RWPE2 (cell line): ENCODE measurements around the gene NPAS1.

Experiments used
- ATAC-seq: fragments of 200-7000 bp; cut with Tn5 transposase; 3 replicates; pipeline ENCODE4 v1.9.1; 2021; ENCODE audit warnings: low read depth
- DNase-seq: peaks from one replicate; pipeline ENCODE4 v3.0.0-alpha.2; 2020; ENCODE audit warnings: low spot score
- H3K27ac ChIP-seq: fragments of 450-650 bp; 2 replicates; pipeline ENCODE4 v1.5.1; 2017; ENCODE audit warnings: mild to moderate bottlenecking; ENCODE audit not compliant: poor library complexity, severe bottlenecking
- H3K27me3 ChIP-seq: fragments of 250-450 bp; sonication (Bioruptor Pico); 2 replicates; pipeline ENCODE4 v1.5.1; 2021; ENCODE audit warnings: mild to moderate bottlenecking, moderate library complexity; ENCODE audit not compliant: insufficient read depth, poor library complexity, severe bottlenecking
- H3K36me3 ChIP-seq: fragments of 250-450 bp; sonication (Bioruptor Pico); 2 replicates; pipeline ENCODE4 v1.5.1; 2020; ENCODE audit warnings: low read depth, mild to moderate bottlenecking, moderate library complexity
- H3K4me1 ChIP-seq: fragments of 250-450 bp; sonication (Bioruptor Pico); 2 replicates; pipeline ENCODE4 v1.5.1; 2021; ENCODE audit warnings: mild to moderate bottlenecking, moderate library complexity; ENCODE audit not compliant: insufficient read depth, poor library complexity, severe bottlenecking
- H3K4me3 ChIP-seq: fragments of 250-450 bp; sonication (Bioruptor Pico); 2 replicates; pipeline ENCODE4 v1.5.1; 2021; ENCODE audit warnings: mild to moderate bottlenecking, moderate library complexity; ENCODE audit not compliant: severe bottlenecking
- H3K9me3 ChIP-seq: fragments of 250-450 bp; sonication (Bioruptor Pico); 2 replicates; pipeline ENCODE4 v1.5.1; 2021; ENCODE audit warnings: mild to moderate bottlenecking, moderate library complexity; ENCODE audit not compliant: severe bottlenecking
- CTCF ChIP-seq: fragments of 450-650 bp; IDR thresholded peaks from one replicate; pipeline ENCODE4 v1.5.1; 2017; ENCODE audit warnings: mild to moderate bottlenecking, moderate library complexity; ENCODE audit not compliant: poor library complexity, severe bottlenecking

The NPAS1 gene, protein sequence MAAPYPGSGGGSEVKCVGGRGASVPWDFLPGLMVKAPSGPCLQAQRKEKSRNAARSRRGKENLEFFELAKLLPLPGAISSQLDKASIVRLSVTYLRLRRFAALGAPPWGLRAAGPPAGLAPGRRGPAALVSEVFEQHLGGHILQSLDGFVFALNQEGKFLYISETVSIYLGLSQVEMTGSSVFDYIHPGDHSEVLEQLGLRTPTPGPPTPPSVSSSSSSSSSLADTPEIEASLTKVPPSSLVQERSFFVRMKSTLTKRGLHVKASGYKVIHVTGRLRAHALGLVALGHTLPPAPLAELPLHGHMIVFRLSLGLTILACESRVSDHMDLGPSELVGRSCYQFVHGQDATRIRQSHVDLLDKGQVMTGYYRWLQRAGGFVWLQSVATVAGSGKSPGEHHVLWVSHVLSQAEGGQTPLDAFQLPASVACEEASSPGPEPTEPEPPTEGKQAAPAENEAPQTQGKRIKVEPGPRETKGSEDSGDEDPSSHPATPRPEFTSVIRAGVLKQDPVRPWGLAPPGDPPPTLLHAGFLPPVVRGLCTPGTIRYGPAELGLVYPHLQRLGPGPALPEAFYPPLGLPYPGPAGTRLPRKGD

DNA sequence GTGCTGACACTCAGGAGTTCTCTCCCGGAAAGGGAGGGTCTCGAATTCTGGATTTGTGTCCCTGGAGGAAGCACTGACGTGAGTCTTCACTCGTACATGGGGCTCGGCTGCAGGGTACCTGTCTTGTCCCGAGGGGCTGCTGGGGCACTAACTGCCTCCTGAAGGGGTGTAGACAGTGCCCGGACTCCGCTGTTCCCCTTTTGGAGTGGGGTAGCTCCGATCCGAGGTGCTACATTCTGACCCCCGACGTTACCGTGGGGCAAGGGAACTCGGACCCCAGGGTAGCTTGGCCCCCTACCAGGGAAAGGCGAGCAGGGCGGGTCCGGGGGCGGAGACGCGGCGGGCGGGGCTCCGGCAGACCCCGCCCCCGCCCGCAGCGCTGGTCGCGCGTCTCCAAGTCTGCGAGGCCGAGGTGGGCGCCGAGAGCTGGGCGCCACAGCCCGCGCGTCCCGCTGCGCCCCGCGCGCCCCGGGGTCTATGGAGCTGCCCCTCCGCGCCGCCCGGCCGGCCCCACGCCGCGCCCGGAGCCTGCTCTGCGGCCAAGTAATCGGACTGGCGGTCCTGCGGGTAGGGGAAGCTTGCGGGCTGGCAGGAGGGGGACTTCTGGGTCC is at the start of gene NPAS1:
Gene NPAS1 (plus strand): TSS at position 407 of the 611 bp plus-strand sequence. CDS start 1,211 bp downstream, outside the sequence.
- no peak for TF ChIP-seq CTCF

DNA sequence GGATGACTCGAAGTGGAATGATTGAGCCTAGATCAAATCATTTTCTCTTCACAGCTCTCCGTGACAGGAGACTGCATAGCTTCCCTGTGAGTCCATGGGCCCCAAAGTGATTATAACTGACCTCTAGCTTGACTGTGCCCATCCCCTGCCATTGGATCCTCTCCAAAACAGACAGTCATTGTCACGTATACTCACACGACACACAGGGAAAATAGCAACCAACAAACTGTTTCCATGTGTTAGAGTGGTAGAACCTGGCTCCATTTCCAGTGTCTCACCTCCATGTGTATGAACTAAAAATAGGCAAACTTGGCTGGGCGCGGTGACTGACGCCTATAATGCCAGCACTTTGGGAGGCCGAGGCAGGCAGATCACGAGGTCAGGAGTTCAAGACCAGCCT is 48.8 kb upstream of the NPAS1 start:
- H3K4me1 ChIP-seq, result peaks cover 10% of the 10 kb centered on the region
- H3K4me3 ChIP-seq, result no peak overlapping the region
- H3K27me3 ChIP-seq, result no peaks in the 10 kb centered on the region
- no peak overlapping the region for H3K27ac ChIP-seq
- TF ChIP-seq CTCF, result no peak
- DNase-seq, result no peak
- peaks cover 14% of the 10 kb centered on the region; the same call in 1 of the 2 replicates for H3K36me3 ChIP-seq
- no peak for ATAC-seq
- H3K9me3 ChIP-seq, result no peaks in the 10 kb centered on the region

More for the DNA sequence above, at the start of gene NPAS1:
- Histone ChIP-seq H3K4me1 (no peaks in the 10 kb centered on the region), H3K9me3 (no peaks in the 10 kb centered on the region), H3K4me3 (peak within 1 kb of the TSS; percentile 25), H3K27ac (no peak within 1 kb of the TSS), H3K36me3 (no peaks in the 10 kb centered on the region), H3K27me3 (peaks cover 53% of the 10 kb centered on the region)
- ATAC-seq (0 out of 3 replicates have a peak, but pooled peaks have one; percentile 22), DNase-seq (peak; percentile 43)

GRCh38 chr19:46972311-46972710 is 47.3 kb upstream of the NPAS1 start:
- Histone ChIP-seq H3K36me3 (0 out of 2 replicates have a peak, but pooled peaks cover 9% of the 10 kb centered on the region), H3K27me3 (no peaks in the 10 kb centered on the region), H3K4me3 (no peak overlapping the region), H3K4me1 (peaks cover 12% of the 10 kb centered on the region), H3K27ac (no peak overlapping the region), H3K9me3 (no peaks in the 10 kb centered on the region)
- TF ChIP-seq CTCF, result no peak
- ATAC-seq (no peak), DNase-seq (no peak)

- no peak overlapping the region for H3K4me3 ChIP-seq
- H3K27me3 ChIP-seq, result no peaks in the 10 kb centered on the region
- H3K4me1 ChIP-seq, result peaks cover 12% of the 10 kb centered on the region
- H3K9me3 ChIP-seq, result no peaks in the 10 kb centered on the region
- H3K36me3 ChIP-seq, result 0 out of 2 replicates have a peak, but pooled peaks cover 9% of the 10 kb centered on the region
- no peak overlapping the region for H3K27ac ChIP-seq
- DNase-seq (no peak), ATAC-seq (no peak)
- TF ChIP-seq CTCF, result no peak
Observed at GRCh38 chr19:46974181-46974580, 45.5 kb upstream of the NPAS1 start.
